Panc1 (cell line): Measurements from ENCODE around the gene CD6. TPM values are rescaled to one million over a fixed set of nuclear protein-coding genes. Genes with fewer than 3 reads are reported as not detected.

Source experiments
- ATAC-seq: fragments of 200-7000 bp; cut with Tn5 transposase; 2 replicates; pipeline ENCODE4 v1.9.1; 2020; ENCODE audit warnings: mild to moderate bottlenecking, moderate library complexity
- BruUV-seq: library from RNA; stranded (reverse); fragments of 400-500 nt; replicated peaks from 2 replicates; lab custom pipeline; 2021; lab: Mats Ljungman, UMichigan
- CTCF ChIA-PET: fragments of 300-600 bp; sonication (Branson Sonifier 250); formaldehyde crosslinking; loops from one replicate; lab custom pipeline; 2022; ENCODE audit warnings: antibody characterized with exemption; lab: Charles Lee
- POLR2A ChIA-PET: fragments of 300-600 bp; sonication (Branson Sonifier 250); formaldehyde crosslinking; loops from one replicate; lab custom pipeline; 2022; ENCODE audit warnings: antibody characterized with exemption; lab: Charles Lee
- DNase-seq: peaks from one replicate; pipeline ENCODE4 v3.0.0-alpha.2; 2010; ENCODE audit warnings: low read depth, low spot score
- H3K27ac ChIP-seq: 2 replicates; pipeline ENCODE4 v1.5.1; 2011; ENCODE audit warnings: mild to moderate bottlenecking, low read length, inconsistent platforms
- H3K27me3 ChIP-seq: fragments of 200-500 bp; sonication (Bioruptor generic); 2 replicates; pipeline ENCODE4 v1.6.0; 2014; ENCODE audit warnings: low read length, inconsistent platforms; ENCODE audit not compliant: control insufficient read depth, insufficient read depth
- H3K36me3 ChIP-seq: fragments of 200-500 bp; sonication (Bioruptor generic); 2 replicates; pipeline ENCODE4 v1.5.1; 2014; ENCODE audit warnings: inconsistent platforms, mild to moderate bottlenecking, low read length, moderate library complexity; ENCODE audit not compliant: control insufficient read depth, insufficient read depth
- H3K4me1 ChIP-seq: 2 replicates; pipeline ENCODE4 v1.5.1; 2011; ENCODE audit warnings: inconsistent platforms, mild to moderate bottlenecking, low read length, moderate library complexity; ENCODE audit not compliant: control insufficient read depth, insufficient read depth
- H3K4me3 ChIP-seq, 2 experiments: 2 replicates each; pipeline ENCODE4 v1.5.1; 2011 to 2012; ENCODE audit warnings: low read depth in 2 of 2, low read length in 2 of 2, mild to moderate bottlenecking in 2 of 2, inconsistent platforms in 1 of 2, moderate library complexity in 1 of 2
- H3K9me3 ChIP-seq: fragments of 200-500 bp; sonication (Bioruptor generic); 2 replicates; pipeline ENCODE4 v1.5.1; 2014; ENCODE audit warnings: low read depth, mild to moderate bottlenecking, inconsistent platforms, low read length, moderate library complexity; ENCODE audit not compliant: control insufficient read depth, insufficient read depth
- CTCF ChIP-seq: fragments of 450-650 bp; IDR thresholded peaks from 2 replicates; pipeline ENCODE4 v1.5.1; 2017; ENCODE audit warnings: mild to moderate bottlenecking
- POLR2AphosphoS5 ChIP-seq: IDR thresholded peaks from 2 replicates; pipeline ENCODE4 v1.6.1; 2012; ENCODE audit warnings: mild to moderate bottlenecking, low read depth, low read length, moderate library complexity
- REST ChIP-seq, 2 experiments: IDR thresholded peaks; 2 replicates each; pipeline ENCODE4 v1.6.1; 2011 to 2012; ENCODE audit warnings: low read depth in 2 of 2, control low read depth in 1 of 2, low read length in 1 of 2, mild to moderate bottlenecking in 1 of 2, moderate library complexity in 1 of 2; ENCODE audit not compliant: insufficient read depth in 1 of 2
- SIN3A ChIP-seq: IDR thresholded peaks from 2 replicates; pipeline ENCODE4 v1.6.1; 2012; ENCODE audit warnings: low read depth, mild to moderate bottlenecking, low read length, moderate library complexity, borderline replicate concordance; ENCODE audit not compliant: insufficient read depth
- TCF7L2 ChIP-seq: IDR thresholded peaks from 2 replicates; pipeline ENCODE4 v1.6.1; 2011; ENCODE audit warnings: mild to moderate bottlenecking, low read depth, low read length, inconsistent platforms
- in situ Hi-C: cut with HindIII; loops from 2 replicates; pipeline ENCODE4 v1.10.0; 2016; ENCODE audit warnings: low sequenced_read_pairs, low pct_unique_long_range_greater_than_20kb
- intact Hi-C: fragments of 100-400 bp; cut with micrococcal nuclease; formaldehyde crosslinking; loops from one replicate; pipeline ENCODE4 v1.10.0; 2022; ENCODE audit not compliant: unreplicated experiment
- total RNA-seq: library from RNA; stranded (reverse); gene quantifications from one replicate; pipeline ENCODE4 v1.2.1, GENCODE V29; 2021; ENCODE audit not compliant: unreplicated experiment

Gene CD6
- total RNA-seq, 1 experiment from 2014 or later: 1.1 TPM

- TF ChIP-seq POLR2AphosphoS5 (no peak), CTCF (no peak), SIN3A (no peak), REST (IDR thresholded peaks at IDR 0.05; ENCODE audit: insufficient read depth in 1 of 2, low read depth in 2 of 2, low read length in 1 of 2) (no peak), TCF7L2 (no peak)
- BruUV-seq: no TSS peak
- H3K27me3 ChIP-seq: peaks cover 10% of the 10 kb centered on the region; the same call in 1 of the 2 replicates
- no peaks in the 10 kb centered on the region for H3K36me3 ChIP-seq
- H3K27ac ChIP-seq: no peak overlapping the region
- H3K4me3 ChIP-seq: no peak overlapping the region
- ChIA-PET POLR2A (no interaction called here), CTCF (no interaction called here)
- DNase-seq (no peak), ATAC-seq (no peak)
- H3K9me3 ChIP-seq: no peaks in the 10 kb centered on the region
- intact Hi-C loops (no loop called here), in situ Hi-C loops (no loop called here)
- no peaks in the 10 kb centered on the region for H3K4me1 ChIP-seq
Observed at GRCh38 chr11:60964801-60965200, 6.7 kb upstream of the CD6 start.

- DNase-seq (no peak), ATAC-seq (no peak)
- ChIA-PET CTCF (no interaction called here), POLR2A (no interaction called here)
- H3K9me3 ChIP-seq: no peaks in the 10 kb centered on the region
- H3K4me3 ChIP-seq: no peak overlapping the region
- H3K4me1 ChIP-seq: no peaks in the 10 kb centered on the region
- TF ChIP-seq TCF7L2 (no peak), POLR2AphosphoS5 (no peak), CTCF (no peak), SIN3A (no peak), REST (IDR thresholded peaks at IDR 0.05; ENCODE audit: insufficient read depth in 1 of 2, low read depth in 2 of 2, low read length in 1 of 2) (no peak)
- no TSS peak for BruUV-seq
- H3K27ac ChIP-seq: no peak overlapping the region
- H3K36me3 ChIP-seq: no peaks in the 10 kb centered on the region
- H3K27me3 ChIP-seq: peaks cover 4% of the 10 kb centered on the region; the same call in 1 of the 2 replicates
- in situ Hi-C loops (no loop called here), intact Hi-C loops (no loop called here)
Observed at GRCh38 chr11:60966890-60967289, 4.6 kb upstream of the CD6 start.
